ENCODE data around the gene GABRD. TPM values are rescaled to one million over a fixed set of nuclear protein-coding genes. Genes with fewer than 3 reads are reported as not detected.
A peak's percentile ranks its signal among the peaks of the same experiment; 100 is the strongest.

Gene GABRD
- total RNA-seq, 1 donor from 2014 or later: not detected

DNA sequence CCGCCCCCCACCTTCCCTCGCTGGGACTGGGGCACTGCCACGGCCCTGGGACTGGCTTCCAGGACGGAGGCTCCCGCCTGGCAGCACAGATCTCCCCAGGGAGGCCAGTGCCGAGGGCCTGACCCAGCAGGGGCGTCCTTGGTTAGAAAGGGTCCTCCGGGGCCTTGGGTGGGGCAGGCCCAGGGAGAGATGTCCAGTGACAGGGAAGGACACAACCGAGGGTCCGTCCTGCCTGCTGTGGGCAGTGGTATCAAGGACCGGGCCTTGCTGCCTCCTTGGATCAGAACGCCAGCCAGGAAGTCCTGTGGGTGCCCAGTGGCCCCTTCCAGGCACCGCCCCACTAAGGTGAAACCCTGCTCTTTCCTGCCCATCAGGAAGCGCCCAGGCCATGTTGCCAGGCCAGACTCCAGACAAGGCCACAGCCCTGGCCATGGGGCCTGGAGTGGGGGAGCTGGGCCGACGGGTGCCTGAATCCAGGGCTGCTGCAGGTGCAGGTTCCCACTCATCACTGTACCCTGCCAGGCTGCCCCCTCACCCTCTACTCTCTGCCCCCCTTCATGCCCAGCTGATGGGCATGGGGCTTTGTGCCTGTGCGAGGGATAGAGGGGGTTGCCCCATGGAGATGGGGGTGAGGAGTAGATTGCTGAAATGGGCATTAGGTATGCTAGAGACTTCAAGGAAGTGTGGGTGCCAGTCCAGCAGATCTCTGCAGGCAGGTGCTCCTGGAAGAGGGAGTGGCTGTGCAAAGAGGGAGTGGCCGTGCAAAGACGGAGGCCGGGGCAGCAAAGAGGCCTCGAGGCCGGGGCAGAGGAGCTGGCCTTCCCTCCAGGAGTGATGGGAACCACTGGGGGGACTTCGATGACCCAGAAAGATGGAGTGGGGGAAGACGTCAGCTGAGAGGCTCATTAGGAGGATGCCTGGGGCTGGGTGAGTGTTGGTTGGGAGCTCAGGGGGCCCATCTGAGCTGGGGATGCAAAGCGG lies 28.9 kb downstream of the GABRD start:
- Mint-ChIP-seq H3K36me3 (ENCODE audit: low read depth, unreplicated experiment) (peaks cover 2% of the 10 kb centered on the region), H3K4me1 (ENCODE audit: low read depth, unreplicated experiment) (no peaks in the 10 kb centered on the region), H3K27me3 (ENCODE audit: low read depth, unreplicated experiment) (peaks cover 16% of the 10 kb centered on the region), H3K4me3 (ENCODE audit: unreplicated experiment) (peak overlapping the region; percentile 65), H3K9me3 (ENCODE audit: unreplicated experiment) (peaks cover 1% of the 10 kb centered on the region), H3K27ac (ENCODE audit: unreplicated experiment) (peak overlapping the region; percentile 53)
- Histone ChIP-seq H3K79me2 (ENCODE audit: insufficient read depth, low read length) (no peaks in the 10 kb centered on the region), H3K27ac (ENCODE audit: low read depth, low read length) (no peak overlapping the region), H3K4me1 (ENCODE audit: insufficient read depth, low read length) (no peaks in the 10 kb centered on the region), H3K27me3 (ENCODE audit: insufficient read depth, low read length) (peaks cover 30% of the 10 kb centered on the region), H2AFZ (ENCODE audit: low read depth, low read length) (no peak overlapping the region), H3K9ac (ENCODE audit: low read length) (no peak overlapping the region), H3K9me3 (ENCODE audit: insufficient read depth, low read depth, low read length) (no peaks in the 10 kb centered on the region), H3K4me3 (ENCODE audit: insufficient read depth, low read depth, low read length) (no peak overlapping the region), H3K4me2 (ENCODE audit: low read length) (no peak overlapping the region), H4K20me1 (ENCODE audit: insufficient read depth, low read length) (no peaks in the 10 kb centered on the region), H3K36me3 (ENCODE audit: insufficient read depth, low read length) (no peaks in the 10 kb centered on the region)
- FAIRE-seq (no peak), DNase-seq (ENCODE audit: low read depth) (no peak)
- TF ChIP-seq, protein P1, sequence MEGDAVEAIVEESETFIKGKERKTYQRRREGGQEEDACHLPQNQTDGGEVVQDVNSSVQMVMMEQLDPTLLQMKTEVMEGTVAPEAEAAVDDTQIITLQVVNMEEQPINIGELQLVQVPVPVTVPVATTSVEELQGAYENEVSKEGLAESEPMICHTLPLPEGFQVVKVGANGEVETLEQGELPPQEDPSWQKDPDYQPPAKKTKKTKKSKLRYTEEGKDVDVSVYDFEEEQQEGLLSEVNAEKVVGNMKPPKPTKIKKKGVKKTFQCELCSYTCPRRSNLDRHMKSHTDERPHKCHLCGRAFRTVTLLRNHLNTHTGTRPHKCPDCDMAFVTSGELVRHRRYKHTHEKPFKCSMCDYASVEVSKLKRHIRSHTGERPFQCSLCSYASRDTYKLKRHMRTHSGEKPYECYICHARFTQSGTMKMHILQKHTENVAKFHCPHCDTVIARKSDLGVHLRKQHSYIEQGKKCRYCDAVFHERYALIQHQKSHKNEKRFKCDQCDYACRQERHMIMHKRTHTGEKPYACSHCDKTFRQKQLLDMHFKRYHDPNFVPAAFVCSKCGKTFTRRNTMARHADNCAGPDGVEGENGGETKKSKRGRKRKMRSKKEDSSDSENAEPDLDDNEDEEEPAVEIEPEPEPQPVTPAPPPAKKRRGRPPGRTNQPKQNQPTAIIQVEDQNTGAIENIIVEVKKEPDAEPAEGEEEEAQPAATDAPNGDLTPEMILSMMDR (IDR thresholded peaks at IDR 0.05; ENCODE audit: insufficient read depth, low read depth, low read length): no peak
- TF ChIP-seq EZH2 (IDR thresholded peaks at IDR 0.05; ENCODE audit: insufficient read depth, low read length): no peak

DNA sequence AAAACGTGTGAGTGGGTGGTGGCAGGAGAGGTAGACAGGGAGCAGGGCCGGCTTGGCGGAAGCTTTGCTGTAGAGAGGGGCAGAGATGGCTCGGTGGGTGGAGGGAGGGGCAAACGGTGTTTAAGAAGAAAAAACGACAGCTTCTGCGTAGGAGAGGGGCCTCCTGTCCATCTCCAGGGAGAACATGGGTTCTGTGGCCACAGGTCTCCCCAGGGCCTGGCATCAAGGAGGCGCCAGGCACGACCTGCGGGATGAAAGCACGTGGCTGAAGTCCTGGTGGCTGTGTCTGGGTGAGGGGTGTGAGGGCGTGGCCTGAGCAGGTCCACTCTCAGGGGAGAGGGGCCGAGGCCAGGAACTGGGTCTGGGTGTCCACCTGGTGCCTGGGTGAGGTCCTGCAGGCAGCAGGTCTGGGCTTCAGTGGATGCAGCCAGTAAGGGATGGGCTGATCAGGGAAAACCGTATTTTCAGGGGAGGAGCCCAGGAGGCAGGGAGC lies 30.1 kb downstream of the GABRD start:
- no peak overlapping the region for H3K4me3 ChIP-seq (ENCODE audit: insufficient read depth, low read depth, low read length)
- no peak overlapping the region for H3K9ac ChIP-seq (ENCODE audit: low read length)

More for the DNA sequence above, 30.1 kb downstream of the GABRD start:
- Mint-ChIP-seq H3K27me3 (ENCODE audit: low read depth, unreplicated experiment) (peaks cover 12% of the 10 kb centered on the region), H3K9me3 (ENCODE audit: unreplicated experiment) (peaks cover 1% of the 10 kb centered on the region), H3K4me1 (ENCODE audit: low read depth, unreplicated experiment) (no peaks in the 10 kb centered on the region), H3K27ac (ENCODE audit: unreplicated experiment) (peak overlapping the region; percentile 80), H3K4me3 (ENCODE audit: unreplicated experiment) (peak overlapping the region; percentile 88), H3K36me3 (ENCODE audit: low read depth, unreplicated experiment) (peaks cover 2% of the 10 kb centered on the region)
- no peak overlapping the region for H3K27ac ChIP-seq (ENCODE audit: low read depth, low read length)
- H3K4me2 ChIP-seq (ENCODE audit: low read length): peak overlapping the region; percentile 30
- FAIRE-seq (no peak), DNase-seq (ENCODE audit: low read depth) (no peak)
- no peaks in the 10 kb centered on the region for H4K20me1 ChIP-seq (ENCODE audit: insufficient read depth, low read length)
- H3K27me3 ChIP-seq (ENCODE audit: insufficient read depth, low read length): peaks cover 26% of the 10 kb centered on the region
- no peaks in the 10 kb centered on the region for H3K4me1 ChIP-seq (ENCODE audit: insufficient read depth, low read length)
- H3K9me3 ChIP-seq (ENCODE audit: insufficient read depth, low read depth, low read length): no peaks in the 10 kb centered on the region
- no peak for TF ChIP-seq EZH2 (IDR thresholded peaks at IDR 0.05; ENCODE audit: insufficient read depth, low read length)
- TF ChIP-seq, protein P1 (IDR thresholded peaks at IDR 0.05; ENCODE audit: insufficient read depth, low read depth, low read length): peak; percentile 10
- peak overlapping the region; percentile 18 for H2AFZ ChIP-seq (ENCODE audit: low read depth, low read length)
- no peaks in the 10 kb centered on the region for H3K36me3 ChIP-seq (ENCODE audit: insufficient read depth, low read length)
- no peaks in the 10 kb centered on the region for H3K79me2 ChIP-seq (ENCODE audit: insufficient read depth, low read length)
